22Rv1 (cell line): Measurements from ENCODE around the gene FAM117B.
"Not testable (repeated sequence)": the region's sequence is repeated elsewhere in the genome, so short reads cannot be mapped to it uniquely, and the experiment has no call there.

Experiments
- ZFX ChIP-seq: fragments of 450-650 bp; IDR thresholded peaks from 2 replicates; pipeline ENCODE4 v1.6.1; 2017; ENCODE audit warnings: antibody characterized with exemption, borderline replicate concordance
- TF ChIP-seq, protein P1 (sequence below): fragments of 450-650 bp; IDR thresholded peaks from 2 replicates; pipeline ENCODE4 v1.5.1; 2017; ENCODE audit warnings: mild to moderate bottlenecking

DNA sequence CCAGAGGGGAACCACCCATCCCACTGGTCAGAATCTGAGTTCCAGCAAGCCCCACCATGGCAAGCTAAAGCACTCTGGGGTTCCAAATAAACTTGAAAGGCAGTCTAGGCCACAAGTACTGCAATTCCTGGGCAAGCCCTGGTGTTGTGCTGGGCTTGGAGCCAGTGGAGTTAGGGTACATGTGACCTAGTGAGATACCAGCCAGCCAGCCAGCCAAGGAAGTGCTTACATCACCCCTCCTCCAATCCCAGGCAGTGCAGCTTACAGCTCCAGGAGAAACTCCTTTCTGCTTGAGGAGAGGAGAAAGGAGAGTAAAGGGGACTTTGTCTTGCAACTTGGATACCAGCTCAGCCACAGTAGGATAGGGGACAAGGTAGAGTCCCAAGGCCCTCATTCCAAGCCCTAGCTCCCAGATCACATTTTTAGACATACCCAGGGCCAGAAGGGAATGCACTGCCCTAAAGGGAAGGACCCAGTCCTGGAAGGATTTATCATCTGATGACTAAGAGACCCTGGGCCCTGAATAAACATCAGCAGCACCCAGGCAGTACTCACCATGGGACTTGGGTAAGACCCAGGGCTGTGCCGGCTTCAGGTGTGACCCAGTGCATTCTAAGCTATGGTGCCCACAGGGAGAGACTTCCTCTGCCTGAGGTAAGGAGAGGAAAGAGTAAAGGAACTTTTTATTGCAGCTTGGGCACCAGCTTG is 172.8 kb downstream of the FAM117B start:
- TF ChIP-seq, protein P1, sequence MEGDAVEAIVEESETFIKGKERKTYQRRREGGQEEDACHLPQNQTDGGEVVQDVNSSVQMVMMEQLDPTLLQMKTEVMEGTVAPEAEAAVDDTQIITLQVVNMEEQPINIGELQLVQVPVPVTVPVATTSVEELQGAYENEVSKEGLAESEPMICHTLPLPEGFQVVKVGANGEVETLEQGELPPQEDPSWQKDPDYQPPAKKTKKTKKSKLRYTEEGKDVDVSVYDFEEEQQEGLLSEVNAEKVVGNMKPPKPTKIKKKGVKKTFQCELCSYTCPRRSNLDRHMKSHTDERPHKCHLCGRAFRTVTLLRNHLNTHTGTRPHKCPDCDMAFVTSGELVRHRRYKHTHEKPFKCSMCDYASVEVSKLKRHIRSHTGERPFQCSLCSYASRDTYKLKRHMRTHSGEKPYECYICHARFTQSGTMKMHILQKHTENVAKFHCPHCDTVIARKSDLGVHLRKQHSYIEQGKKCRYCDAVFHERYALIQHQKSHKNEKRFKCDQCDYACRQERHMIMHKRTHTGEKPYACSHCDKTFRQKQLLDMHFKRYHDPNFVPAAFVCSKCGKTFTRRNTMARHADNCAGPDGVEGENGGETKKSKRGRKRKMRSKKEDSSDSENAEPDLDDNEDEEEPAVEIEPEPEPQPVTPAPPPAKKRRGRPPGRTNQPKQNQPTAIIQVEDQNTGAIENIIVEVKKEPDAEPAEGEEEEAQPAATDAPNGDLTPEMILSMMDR = not testable (repeated sequence)
- TF ChIP-seq ZFX = not testable (repeated sequence)
